T-helper 1 cell (primary cell): ENCODE data around the gene HDAC4.

ENCODE experiments used
- DNase-seq, 5 donors: peaks; one replicate each; pipeline ENCODE4 v3.0.0-alpha.2; 2012 to 2020

Gene HDAC4

DNA sequence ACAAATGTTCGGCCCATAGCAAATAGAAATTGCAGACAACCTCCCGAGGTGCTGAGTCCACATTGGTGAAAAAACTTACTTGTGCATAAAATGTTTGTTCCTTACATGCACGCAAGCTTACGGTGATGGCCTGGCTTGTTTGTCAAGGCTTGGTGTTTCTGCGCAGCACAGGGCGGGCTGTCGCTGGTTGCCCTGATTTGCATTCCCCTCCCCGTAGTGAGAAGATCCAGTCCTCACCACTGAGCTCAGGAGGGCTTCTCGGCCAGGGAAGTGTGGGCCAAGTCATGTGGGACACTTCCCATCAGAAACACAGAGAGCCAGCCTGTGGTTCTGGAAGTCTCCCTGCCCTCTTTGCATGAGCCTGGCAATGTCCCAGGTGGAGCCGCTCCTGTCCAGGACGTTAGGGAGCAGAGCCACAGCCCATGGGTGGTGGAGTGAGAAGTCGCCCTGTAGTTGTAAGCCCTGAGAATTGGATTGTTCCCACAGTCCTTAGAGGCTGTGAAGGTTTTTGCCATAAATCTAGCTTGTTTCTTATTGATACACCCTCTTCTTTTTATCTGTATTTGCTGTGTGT, 400.2 kb downstream of the HDAC4 start:
- DNase-seq = no peak

- no peak for DNase-seq
Observed at GRCh38 chr2:239000089-239000488, 400.7 kb downstream of the HDAC4 start.

GRCh38 chr2:238999291-238999741, 401.5 kb downstream of the HDAC4 start:
- no peak for DNase-seq

DNA sequence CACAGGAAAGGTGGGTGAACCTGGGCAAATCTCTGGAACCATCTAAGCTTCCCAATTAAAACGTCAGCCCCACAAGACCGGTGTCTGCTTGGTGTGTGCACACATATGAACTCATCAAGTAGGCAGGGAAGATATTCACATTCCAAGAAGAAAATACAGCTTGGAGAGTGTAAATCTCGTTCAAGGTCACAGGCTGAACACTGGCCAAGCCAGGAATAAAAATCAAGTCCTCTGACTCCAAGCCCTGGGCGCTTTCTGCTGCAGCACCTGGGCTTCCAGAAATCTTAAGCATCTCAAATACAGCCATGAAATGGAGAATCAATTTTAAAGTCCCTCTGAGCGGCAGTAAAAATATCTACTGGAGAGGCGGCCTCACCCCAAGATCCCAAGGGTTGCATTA, 402.0 kb downstream of the HDAC4 start:
- no peak for DNase-seq
